Vagina (tissue), 2 donors: ENCODE results near the gene ERC2.

Experiments used
- CTCF ChIP-seq, 3 experiments: fragments of 450-650 bp in 2 of 3; fragments of 200-600 bp in 1 of 3; sonication (generic) in 1 of 3; IDR thresholded peaks; one replicate each; pipeline ENCODE4 v1.5.1; 2017 to 2019; ENCODE audit warnings: antibody characterized with exemption in 3 of 3, mild to moderate bottlenecking in 2 of 3, moderate library complexity in 2 of 3
- POLR2A ChIP-seq, 2 donors: fragments of 450-650 bp; IDR thresholded peaks; one replicate each; pipeline ENCODE4 v1.6.1; 2017; ENCODE audit warnings: antibody characterized with exemption in 2 of 2, mild to moderate bottlenecking in 2 of 2, moderate library complexity in 2 of 2

DNA sequence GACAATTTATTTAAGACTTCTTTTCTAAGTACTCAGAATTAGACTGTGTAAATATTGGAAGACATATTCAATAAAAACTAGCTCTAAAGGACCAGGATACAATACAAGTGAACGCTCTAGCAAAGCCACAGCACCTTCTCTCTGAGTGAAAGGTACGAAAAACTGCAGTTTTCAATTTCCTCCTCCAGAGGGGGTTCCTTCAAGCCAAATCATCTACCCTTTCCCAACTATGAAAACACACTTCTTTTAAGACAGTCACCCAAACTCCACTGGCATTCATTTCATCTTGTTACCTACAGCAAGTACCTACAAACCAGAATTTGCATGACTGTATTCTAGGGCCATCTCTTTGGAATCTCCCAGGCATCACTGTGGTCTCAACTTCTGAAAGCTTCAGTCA is 165.8 kb downstream of the ERC2 start:
- no peak for TF ChIP-seq POLR2A (IDR thresholded peaks at IDR 0.05)
- TF ChIP-seq CTCF (IDR thresholded peaks at IDR 0.05) = no peak
